Lung (tissue), 12 donors: ENCODE results near the gene CHN1. TPM values are rescaled to one million over a fixed set of nuclear protein-coding genes. Genes with fewer than 3 reads are reported as not detected.
A peak's percentile ranks its signal among the peaks of the same experiment; 100 is the strongest.

Experiments
- ATAC-seq: fragments of 200-7000 bp; cut with Tn5 transposase; one replicate; pipeline ENCODE4 v1.9.1; 2020; ENCODE audit warnings: moderate number of reproducible peaks; ENCODE audit not compliant: insufficient read depth, low FRiP score
- DNase-seq, 3 donors: peaks; one replicate each; pipeline ENCODE4 v3.0.0-alpha.2; 2013 to 2017
- H3K27ac ChIP-seq, 2 donors: one replicate each; pipeline ENCODE4 v1.5.1; 2013; ENCODE audit warnings: mild to moderate bottlenecking in 2 of 2, moderate library complexity in 2 of 2, control low read depth in 1 of 2, inconsistent platforms in 1 of 2, low read depth in 1 of 2, low read length in 1 of 2
- H3K27me3 ChIP-seq, 3 donors: one replicate each; pipeline ENCODE4 v1.5.1; 2013; ENCODE audit warnings: low read length in 2 of 3; ENCODE audit not compliant: control insufficient read depth in 3 of 3, insufficient read depth in 3 of 3
- H3K36me3 ChIP-seq, 4 donors: one replicate each; pipeline ENCODE4 v1.5.1; 2013; ENCODE audit warnings: low read length in 4 of 4, mild to moderate bottlenecking in 1 of 4, moderate library complexity in 1 of 4; ENCODE audit not compliant: control insufficient read depth in 4 of 4, insufficient read depth in 4 of 4
- H3K4me1 ChIP-seq, 5 donors: one replicate each; pipeline ENCODE4 v1.5.1; 2013; ENCODE audit warnings: low read length in 5 of 5, mild to moderate bottlenecking in 2 of 5, moderate library complexity in 1 of 5; ENCODE audit not compliant: control insufficient read depth in 5 of 5, insufficient read depth in 5 of 5
- H3K4me3 ChIP-seq: one replicate; pipeline ENCODE4 v1.5.1; 2013; ENCODE audit warnings: mild to moderate bottlenecking, control low read depth, moderate library complexity
- H3K9ac ChIP-seq, 2 donors: one replicate each; pipeline ENCODE4 v1.5.1; 2013; ENCODE audit warnings: low read length in 2 of 2, control low read depth in 1 of 2; ENCODE audit not compliant: insufficient read depth in 1 of 2
- H3K9me3 ChIP-seq, 4 donors: one replicate each; pipeline ENCODE4 v1.5.1; 2013; ENCODE audit warnings: low read length in 3 of 4, mild to moderate bottlenecking in 1 of 4, moderate library complexity in 1 of 4; ENCODE audit not compliant: control insufficient read depth in 4 of 4, insufficient read depth in 3 of 4
- CTCF ChIP-seq: IDR thresholded peaks from 2 replicates; pipeline ENCODE4 v1.5.1; 2012; ENCODE audit warnings: mild to moderate bottlenecking; ENCODE audit errors: control extremely low read depth, extremely low read depth
- WGBS, 2 donors: extraction: QIAGEN DNeasy Blood & Tissue Kit; methylation state at CpG; one replicate each; pipeline ENCODE4 v1.1.7; 2013; 5-methylcytosine and 5-hydroxymethylcytosine counted together
- polyA plus RNA-seq, 2 donors: library from polyadenylated mRNA; stranded (reverse); fragments of 200-250 nt; gene quantifications; one replicate each; pipeline ENCODE4 v1.2.1, GENCODE V29; 2013
- total RNA-seq, 2 donors: library from RNA; depleted of rRNA in 1 of 2; stranded (reverse); fragments of >200 nt in 1 of 2; gene quantifications; one replicate each; pipeline ENCODE4 v1.2.1, GENCODE V29; 2014 to 2021
- donor health status: control.
- donor health status: control.
- donor health status: Bipolar disorder and iron deficiency.
- donor health status: healthy.
- donor health status: DM: yes; HTN: yes; CAD: no.

CHN1 gene
- total and polyA plus RNA-seq, 4 donors: 6.8 to 80.9 (median 14.5) TPM

DNA sequence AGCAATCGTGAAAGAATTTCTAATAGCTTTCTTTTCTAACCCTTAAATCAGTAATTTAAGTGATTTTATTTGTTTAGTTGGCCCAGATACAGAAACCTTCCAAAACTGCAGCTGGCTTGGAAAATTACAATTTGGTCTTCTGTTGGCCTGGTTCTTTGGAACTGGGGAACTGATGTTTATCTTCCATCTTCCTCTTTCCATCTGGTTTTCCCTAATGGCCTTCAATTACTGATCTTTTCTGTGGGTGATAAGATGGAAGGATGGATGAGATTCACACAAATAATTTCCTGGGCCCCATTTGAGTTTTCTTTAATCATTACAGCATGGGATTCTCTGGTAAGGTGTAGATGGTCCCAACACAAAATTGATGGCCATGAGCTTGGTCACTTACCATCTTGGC lies 134.4 kb downstream of the CHN1 start:
- H3K9me3 ChIP-seq: no peaks in the 10 kb centered on the region

DNA sequence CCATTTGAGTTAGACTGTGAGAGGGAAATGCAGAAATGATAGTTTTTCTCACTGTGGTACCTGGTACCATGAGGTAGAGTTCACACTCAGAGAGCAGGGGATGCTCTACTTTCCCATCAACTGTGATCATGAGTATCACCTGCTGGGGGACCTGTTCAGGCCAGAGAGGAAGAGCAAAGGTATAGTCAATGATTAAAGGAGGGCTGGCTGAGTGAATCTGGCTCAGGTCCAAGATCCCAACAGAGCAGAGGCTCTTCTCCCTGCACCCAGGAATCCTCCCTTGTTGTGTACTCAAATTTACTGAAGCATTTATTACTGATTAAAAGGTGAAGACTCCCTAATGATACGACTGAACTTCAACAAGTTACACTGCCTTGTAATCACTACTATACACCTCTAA lies 136.3 kb downstream of the CHN1 start:
- Histone ChIP-seq H3K9ac (no peak overlapping the region), H3K4me3 (no peak overlapping the region), H3K36me3 (no peaks in the 10 kb centered on the region), H3K27me3 (no peaks in the 10 kb centered on the region), H3K4me1 (peaks cover 0 to 37% (median 15%) of the 10 kb centered on the region in 5 donors), H3K9me3 (no peaks in the 10 kb centered on the region), H3K27ac (no peak overlapping the region)
- DNase-seq (no peak), ATAC-seq (no peak)
- WGBS, 2 donors: 76 to 90% methylated on average over 1 of the region's 1 CpG
- no peak for TF ChIP-seq CTCF

More for the DNA sequence above, 134.4 kb downstream of the CHN1 start:
- Histone ChIP-seq H3K9ac (no peak overlapping the region), H3K27me3 (no peaks in the 10 kb centered on the region), H3K27ac (no peak overlapping the region), H3K4me3 (no peak overlapping the region), H3K36me3 (no peaks in the 10 kb centered on the region), H3K4me1 (peaks cover 0 to 45% (median 17%) of the 10 kb centered on the region in 5 donors)
- ATAC-seq (no peak), DNase-seq (peak in 2 of 3 donors; percentile 25 to 33)
- WGBS, 2 donors: 60 to 78% methylated on average over 1 of the region's 1 CpG
- TF ChIP-seq CTCF: no peak

GRCh38 chr2:174866421-174866820 lies 138.8 kb downstream of the CHN1 start:
- no peak overlapping the region for H3K4me3 ChIP-seq
- ATAC-seq (no peak), DNase-seq (no peak)
- no peak for TF ChIP-seq CTCF
- no peaks in the 10 kb centered on the region for H3K9me3 ChIP-seq
- H3K9ac ChIP-seq: no peak overlapping the region
- H3K4me1 ChIP-seq: peaks cover 0 to 17% (median 0%) of the 10 kb centered on the region in 5 donors
- H3K27me3 ChIP-seq: no peaks in the 10 kb centered on the region
- no peaks in the 10 kb centered on the region for H3K36me3 ChIP-seq
- no peak overlapping the region for H3K27ac ChIP-seq

GRCh38 chr2:174863183-174863582 lies 142.0 kb downstream of the CHN1 start:
- WGBS, 2 donors: 93 to 97% methylated on average over 1 of the region's 1 CpG
- TF ChIP-seq CTCF: no peak
- Histone ChIP-seq H3K27me3 (no peaks in the 10 kb centered on the region), H3K9me3 (no peaks in the 10 kb centered on the region), H3K4me1 (peaks cover 0 to 4% (median 0%) of the 10 kb centered on the region in 5 donors), H3K9ac (no peak overlapping the region), H3K27ac (no peak overlapping the region), H3K36me3 (no peaks in the 10 kb centered on the region), H3K4me3 (no peak overlapping the region)
- DNase-seq (no peak), ATAC-seq (no peak)
